Activated CD4-positive, alpha-beta T cell treated with anti-CD3 and anti-CD28 coated beads for 48 hours (primary cell): ENCODE results near the gene FUT1.
A peak's percentile ranks its signal among the peaks of the same experiment; 100 is the strongest.

Experiments used
- DNase-seq: peaks from one replicate; pipeline ENCODE4 v3.0.0-alpha.2; 2020

Gene FUT1

DNA sequence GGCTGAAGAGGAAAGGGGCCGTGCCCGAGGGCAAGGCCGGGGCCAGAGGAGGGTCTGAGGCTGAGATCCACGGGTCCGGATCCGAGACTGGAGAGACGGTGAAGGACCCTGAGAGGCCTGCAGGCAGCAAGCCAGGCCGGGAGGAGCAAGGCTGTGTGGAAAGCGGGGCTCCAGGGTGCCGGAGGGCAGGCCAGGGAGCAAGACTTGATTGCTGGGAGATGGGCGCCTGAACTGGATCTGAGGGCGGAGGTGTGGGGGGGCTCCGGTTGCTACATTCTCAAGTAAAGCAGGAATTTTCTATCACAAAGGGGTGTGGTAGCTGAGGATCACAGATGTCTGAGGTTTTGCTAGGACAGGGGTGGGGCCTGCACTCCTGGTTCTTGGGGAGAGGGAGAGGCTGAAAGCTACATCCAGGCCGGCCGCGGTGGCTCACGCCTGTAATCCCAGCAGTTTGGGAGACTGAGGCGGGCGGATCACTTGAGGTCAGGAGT is 36.7 kb downstream of the FUT1 start:
- no peak for DNase-seq

DNA sequence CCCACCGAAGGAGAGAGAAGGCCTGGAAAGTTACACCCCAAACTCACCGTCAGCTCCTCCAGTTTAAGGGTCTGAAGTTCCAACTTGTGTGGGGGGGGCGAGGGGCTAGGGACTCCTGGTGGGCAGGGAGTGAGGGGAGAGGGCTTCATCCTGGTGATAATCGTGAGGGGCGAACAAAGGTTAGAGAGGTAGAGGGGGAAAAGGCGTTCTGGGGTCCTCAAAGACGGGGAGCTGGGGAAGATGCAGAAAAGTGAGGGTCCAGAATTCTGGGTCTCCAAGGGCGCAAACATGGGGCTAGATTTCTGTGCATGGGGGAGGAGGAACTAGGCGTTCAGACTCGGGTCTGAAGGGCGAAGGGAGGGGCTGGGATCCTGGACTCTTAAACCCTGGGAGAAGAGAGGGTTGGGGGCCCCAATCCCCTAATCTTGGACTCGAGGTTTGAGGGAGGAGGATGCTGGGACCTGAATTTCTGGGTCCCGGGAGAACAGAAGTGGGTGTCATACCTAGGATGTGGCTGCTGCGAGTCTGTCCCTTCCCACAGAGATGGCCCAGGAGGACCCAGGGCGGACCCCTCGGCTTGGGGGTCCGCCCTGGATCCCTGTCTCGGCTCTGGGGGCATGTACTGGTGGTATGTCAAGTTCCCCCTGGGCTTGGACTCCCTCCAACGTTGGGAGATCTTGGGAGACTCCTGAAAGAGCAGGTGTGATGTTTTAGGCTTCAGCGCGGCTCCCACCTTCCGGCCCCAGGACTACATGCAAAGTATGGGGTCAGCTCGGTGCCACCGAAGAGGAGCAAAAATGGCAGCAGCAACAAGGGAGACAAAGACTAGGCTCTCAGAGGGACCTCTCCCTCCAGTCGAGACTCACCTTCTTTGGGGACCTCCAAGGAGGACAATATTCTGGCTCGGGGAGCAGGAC is 37.4 kb downstream of the FUT1 start:
- no peak for DNase-seq

GRCh38 chr19:48713864-48714755 is 38.3 kb downstream of the FUT1 start:
- peak; percentile 99 for DNase-seq

- DNase-seq = peak; percentile 26
Observed at GRCh38 chr19:48713041-48713863, 39.2 kb downstream of the FUT1 start.

- no peak for DNase-seq
Observed at GRCh38 chr19:48711106-48711662, 41.3 kb downstream of the FUT1 start.

DNA sequence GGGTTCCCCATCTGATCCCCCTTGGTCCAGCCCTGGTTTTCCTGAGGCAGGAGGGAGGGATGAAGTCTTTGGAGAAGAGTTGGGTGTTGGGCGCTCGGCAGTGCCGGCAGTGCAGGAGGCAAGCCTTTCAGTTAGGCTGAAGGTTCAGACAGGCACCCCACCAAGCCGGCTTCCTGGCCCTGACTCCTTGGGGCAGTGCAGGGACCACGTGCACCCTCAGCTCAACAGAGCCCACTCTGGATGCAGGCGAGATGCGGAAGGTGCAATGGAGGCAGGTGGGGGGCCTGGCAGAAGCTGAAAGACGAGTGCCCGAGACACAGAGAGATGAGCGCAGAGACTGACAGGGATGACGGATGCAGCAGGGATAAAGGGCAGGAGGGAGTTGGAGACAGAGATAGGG is 44.0 kb downstream of the FUT1 start:
- no peak for DNase-seq

DNA sequence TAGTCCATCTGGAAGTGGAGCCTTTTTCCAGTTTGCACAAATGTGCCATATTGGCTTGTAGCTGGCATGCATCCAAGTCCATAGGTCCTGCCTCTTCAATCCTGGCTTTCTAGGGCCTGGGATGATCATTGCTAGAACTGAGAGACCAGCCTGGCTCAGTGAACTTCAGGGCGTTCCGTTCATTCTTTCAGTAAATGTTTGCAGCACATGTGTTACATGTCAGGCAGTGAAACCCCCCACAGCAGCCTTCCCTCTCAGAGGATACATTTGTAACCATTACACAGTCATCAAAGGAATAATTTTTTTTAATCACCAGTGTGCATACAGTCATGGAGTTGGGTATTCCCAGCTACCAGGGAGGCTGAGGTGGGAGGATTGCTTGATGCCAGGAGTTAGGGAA is 47.0 kb downstream of the FUT1 start:
- DNase-seq = no peak

DNA sequence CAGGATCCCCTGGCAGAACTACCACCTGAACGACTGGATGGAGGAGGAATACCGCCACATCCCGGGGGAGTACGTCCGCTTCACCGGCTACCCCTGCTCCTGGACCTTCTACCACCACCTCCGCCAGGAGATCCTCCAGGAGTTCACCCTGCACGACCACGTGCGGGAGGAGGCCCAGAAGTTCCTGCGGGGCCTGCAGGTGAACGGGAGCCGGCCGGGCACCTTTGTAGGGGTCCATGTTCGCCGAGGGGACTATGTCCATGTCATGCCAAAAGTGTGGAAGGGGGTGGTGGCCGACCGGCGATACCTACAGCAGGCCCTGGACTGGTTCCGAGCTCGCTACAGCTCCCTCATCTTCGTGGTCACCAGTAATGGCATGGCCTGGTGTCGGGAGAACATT is 49.1 kb downstream of the FUT1 start:
- no peak for DNase-seq

DNA sequence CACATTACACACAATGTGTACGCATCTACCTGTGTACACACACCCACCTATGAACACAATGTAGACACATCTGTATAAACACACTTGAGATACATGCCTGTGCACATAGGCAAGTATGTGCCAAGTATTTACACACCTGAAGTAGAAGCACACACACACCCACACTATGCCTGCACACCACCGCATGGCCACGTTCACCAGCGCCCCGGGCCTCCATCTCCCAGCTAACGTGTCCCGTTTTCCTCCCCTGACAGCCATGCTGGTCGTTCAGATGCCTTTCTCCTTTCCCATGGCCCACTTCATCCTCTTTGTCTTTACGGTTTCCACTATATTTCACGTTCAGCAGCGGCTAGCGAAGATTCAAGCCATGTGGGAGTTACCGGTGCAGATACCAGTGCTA is 49.7 kb downstream of the FUT1 start:
- DNase-seq = no peak

- DNase-seq = no peak
Observed at GRCh38 chr19:48698046-48698445, 54.4 kb downstream of the FUT1 start.
